Thyroid gland (tissue), 4 donors: Measurements from ENCODE around the gene CDK13.

Experiments used
- CTCF ChIP-seq, 6 experiments: fragments of 200-600 bp in 3 of 6; fragments of 450-650 bp in 3 of 6; sonication (generic) in 3 of 6; IDR thresholded peaks; one replicate each; pipeline ENCODE4 v1.5.1; 2016 to 2019; ENCODE audit warnings: antibody characterized with exemption in 6 of 6, mild to moderate bottlenecking in 2 of 6, inconsistent platforms in 1 of 6, moderate library complexity in 1 of 6
- POLR2A ChIP-seq, 2 donors: fragments of 450-650 bp; IDR thresholded peaks; one replicate each; pipeline ENCODE4 v1.6.1; 2017; ENCODE audit warnings: antibody characterized with exemption in 2 of 2, mild to moderate bottlenecking in 2 of 2, moderate library complexity in 1 of 2

GRCh38 chr7:40098810-40099209 is 148.8 kb downstream of the CDK13 start:
- no peak for TF ChIP-seq CTCF (IDR thresholded peaks at IDR 0.05)
- TF ChIP-seq POLR2A (IDR thresholded peaks at IDR 0.05) = no peak
